ENCODE measurements around the gene CDC42EP3.

GRCh38 chr2:37634914-37635503, 36.4 kb downstream of the CDC42EP3 start:
- TF ChIP-seq POLR2A (IDR thresholded peaks at IDR 0.05) = no peak
- TF ChIP-seq CTCF (IDR thresholded peaks at IDR 0.05) = no peak
- TF ChIP-seq POLR2AphosphoS5 (IDR thresholded peaks at IDR 0.05) = no peak
- no peak for TF ChIP-seq EP300 (IDR thresholded peaks at IDR 0.05)

Measured in stomach (tissue), 4 donors.